ENCODE data around the gene SENP6.

GRCh38 chr6:75568965-75569364, 32.7 kb upstream of the SENP6 start:
- TF ChIP-seq CTCF (IDR thresholded peaks at IDR 0.05; ENCODE audit: poor library complexity, severe bottlenecking) (no peak), EP300 (conservative IDR thresholded peaks at IDR 0.05; ENCODE audit: poor library complexity, severe bottlenecking) (no peak), POLR2AphosphoS5 (IDR thresholded peaks at IDR 0.05) (no peak), MXI1 (conservative IDR thresholded peaks at IDR 0.05; ENCODE audit: poor library complexity, severe bottlenecking) (no peak)

All from neural cell (in vitro differentiated cells).